Testis (tissue), 2 donors: Measurements from ENCODE around the gene EPHB4.

ENCODE experiments used
- POLR2A ChIP-seq: fragments of 450-650 bp; IDR thresholded peaks from one replicate; pipeline ENCODE4 v1.6.1; 2017; ENCODE audit warnings: antibody characterized with exemption, mild to moderate bottlenecking, moderate library complexity
- TF ChIP-seq, protein P1 (sequence below), 3 experiments: fragments of 450-650 bp in 2 of 3; fragments of 200-600 bp in 1 of 3; sonication (generic) in 1 of 3; IDR thresholded peaks; one replicate each; pipeline ENCODE4 v1.5.1; 2016 to 2019; ENCODE audit warnings: antibody characterized with exemption in 3 of 3, mild to moderate bottlenecking in 2 of 3, moderate library complexity in 1 of 3

DNA sequence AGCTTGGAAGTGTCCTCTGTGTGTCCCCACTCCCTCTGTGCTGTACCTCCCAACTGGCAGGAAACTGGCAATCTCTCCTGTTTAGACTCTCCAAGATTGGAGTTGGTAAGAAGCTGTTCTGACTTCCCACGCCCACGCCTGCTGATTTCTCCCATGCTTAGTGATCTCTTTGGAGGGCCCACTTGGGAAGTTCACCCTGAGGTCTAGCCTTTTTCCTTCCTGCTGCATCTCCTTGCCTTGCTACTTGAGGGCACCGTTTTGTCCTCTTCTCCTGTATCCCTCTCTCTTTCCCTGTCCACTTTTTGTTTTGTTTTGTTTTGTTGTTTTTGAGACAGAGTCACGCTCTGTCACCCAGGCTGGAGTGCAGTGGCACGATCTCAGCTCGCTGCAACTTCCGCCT lies 58.5 kb downstream of the EPHB4 start:
- TF ChIP-seq, protein P1, sequence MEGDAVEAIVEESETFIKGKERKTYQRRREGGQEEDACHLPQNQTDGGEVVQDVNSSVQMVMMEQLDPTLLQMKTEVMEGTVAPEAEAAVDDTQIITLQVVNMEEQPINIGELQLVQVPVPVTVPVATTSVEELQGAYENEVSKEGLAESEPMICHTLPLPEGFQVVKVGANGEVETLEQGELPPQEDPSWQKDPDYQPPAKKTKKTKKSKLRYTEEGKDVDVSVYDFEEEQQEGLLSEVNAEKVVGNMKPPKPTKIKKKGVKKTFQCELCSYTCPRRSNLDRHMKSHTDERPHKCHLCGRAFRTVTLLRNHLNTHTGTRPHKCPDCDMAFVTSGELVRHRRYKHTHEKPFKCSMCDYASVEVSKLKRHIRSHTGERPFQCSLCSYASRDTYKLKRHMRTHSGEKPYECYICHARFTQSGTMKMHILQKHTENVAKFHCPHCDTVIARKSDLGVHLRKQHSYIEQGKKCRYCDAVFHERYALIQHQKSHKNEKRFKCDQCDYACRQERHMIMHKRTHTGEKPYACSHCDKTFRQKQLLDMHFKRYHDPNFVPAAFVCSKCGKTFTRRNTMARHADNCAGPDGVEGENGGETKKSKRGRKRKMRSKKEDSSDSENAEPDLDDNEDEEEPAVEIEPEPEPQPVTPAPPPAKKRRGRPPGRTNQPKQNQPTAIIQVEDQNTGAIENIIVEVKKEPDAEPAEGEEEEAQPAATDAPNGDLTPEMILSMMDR (IDR thresholded peaks at IDR 0.05): no peak
- TF ChIP-seq POLR2A: no peak
